Measurements from ENCODE around the gene BTLA. TPM values are rescaled to one million over a fixed set of nuclear protein-coding genes. Genes with fewer than 3 reads are reported as not detected.
A peak's percentile ranks its signal among the peaks of the same experiment; 100 is the strongest.

BTLA gene, protein sequence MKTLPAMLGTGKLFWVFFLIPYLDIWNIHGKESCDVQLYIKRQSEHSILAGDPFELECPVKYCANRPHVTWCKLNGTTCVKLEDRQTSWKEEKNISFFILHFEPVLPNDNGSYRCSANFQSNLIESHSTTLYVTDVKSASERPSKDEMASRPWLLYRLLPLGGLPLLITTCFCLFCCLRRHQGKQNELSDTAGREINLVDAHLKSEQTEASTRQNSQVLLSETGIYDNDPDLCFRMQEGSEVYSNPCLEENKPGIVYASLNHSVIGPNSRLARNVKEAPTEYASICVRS
- under 1 TPM in 3 of 9 donors, not detected in 6; 0.20 to 0.80 (median 0.29) TPM for total RNA-seq
- not detected for polyA plus RNA-seq
- long read RNA-seq, donor 1, result 0 reads
- long read RNA-seq, donor 2, result 0 reads
- long read RNA-seq, donor 3, result 0 reads

DNA sequence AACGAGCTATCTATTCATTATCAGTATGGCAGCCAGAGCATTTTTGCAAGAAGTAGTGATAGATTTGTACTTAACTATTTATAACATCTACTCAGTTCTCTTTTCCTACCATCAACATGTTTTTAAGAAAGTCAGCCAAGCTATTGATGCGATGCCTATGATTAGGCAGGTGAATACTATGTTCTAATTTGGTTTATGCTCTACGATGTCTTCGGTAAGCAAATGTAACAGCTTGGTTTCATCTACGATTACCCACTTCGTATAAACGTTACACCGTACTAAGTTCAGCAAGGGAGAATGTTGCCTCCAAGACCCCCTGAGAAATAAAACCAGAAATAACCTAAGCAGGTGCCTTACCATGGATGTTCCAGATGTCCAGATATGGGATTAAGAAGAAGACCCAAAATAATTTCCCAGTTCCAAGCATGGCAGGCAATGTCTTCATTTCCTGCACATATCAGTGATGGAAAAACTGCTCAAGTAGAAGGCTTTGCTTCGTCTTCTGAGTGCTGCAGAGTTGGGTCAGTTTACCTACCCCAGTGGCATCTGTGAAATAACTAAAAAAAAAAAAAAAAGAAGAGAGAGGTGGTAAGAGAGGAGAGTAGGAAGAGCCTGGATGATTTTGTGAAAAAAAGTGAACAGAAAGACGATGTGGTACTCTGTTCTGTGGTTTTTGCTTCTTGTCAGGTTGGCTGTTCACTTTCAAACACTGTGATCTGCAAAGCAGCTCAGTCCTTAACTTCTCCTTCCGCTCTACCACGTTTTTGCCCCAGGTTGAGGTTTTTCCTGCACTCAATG is at the start of gene BTLA:
BTLA (minus strand) TSS at position 559 of the 798 bp plus-strand sequence; CDS start at position 445, 114 bp downstream.
- Histone ChIP-seq H3K4me1 (peaks cover 0 to 8% (median 0%) of the 10 kb centered on the region in 12 donors), H3K4me3 (peak within 1 kb of the TSS in 1 of 12 donors; percentile 42), H3K36me3 (no peaks in the 10 kb centered on the region), H3K9me3 (peaks cover 0 to 7% (median 0%) of the 10 kb centered on the region in 12 donors), H3K27me3 (no peaks in the 10 kb centered on the region), H3K27ac (peak within 1 kb of the TSS in 1 of 12 donors; percentile 13)
- intact Hi-C loops (cut with DNase I), result no loop called here
- no peak for ATAC-seq
- no peak for DNase-seq
- no peak for TF ChIP-seq POLR2A (IDR thresholded peaks at IDR 0.05)
- TF ChIP-seq, protein P1, sequence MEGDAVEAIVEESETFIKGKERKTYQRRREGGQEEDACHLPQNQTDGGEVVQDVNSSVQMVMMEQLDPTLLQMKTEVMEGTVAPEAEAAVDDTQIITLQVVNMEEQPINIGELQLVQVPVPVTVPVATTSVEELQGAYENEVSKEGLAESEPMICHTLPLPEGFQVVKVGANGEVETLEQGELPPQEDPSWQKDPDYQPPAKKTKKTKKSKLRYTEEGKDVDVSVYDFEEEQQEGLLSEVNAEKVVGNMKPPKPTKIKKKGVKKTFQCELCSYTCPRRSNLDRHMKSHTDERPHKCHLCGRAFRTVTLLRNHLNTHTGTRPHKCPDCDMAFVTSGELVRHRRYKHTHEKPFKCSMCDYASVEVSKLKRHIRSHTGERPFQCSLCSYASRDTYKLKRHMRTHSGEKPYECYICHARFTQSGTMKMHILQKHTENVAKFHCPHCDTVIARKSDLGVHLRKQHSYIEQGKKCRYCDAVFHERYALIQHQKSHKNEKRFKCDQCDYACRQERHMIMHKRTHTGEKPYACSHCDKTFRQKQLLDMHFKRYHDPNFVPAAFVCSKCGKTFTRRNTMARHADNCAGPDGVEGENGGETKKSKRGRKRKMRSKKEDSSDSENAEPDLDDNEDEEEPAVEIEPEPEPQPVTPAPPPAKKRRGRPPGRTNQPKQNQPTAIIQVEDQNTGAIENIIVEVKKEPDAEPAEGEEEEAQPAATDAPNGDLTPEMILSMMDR (IDR thresholded peaks at IDR 0.05), result no peak
- WGBS, 4 donors, result 84 to 90% (median 89%) methylated on average over 12 of the region's 12 CpGs

DNA sequence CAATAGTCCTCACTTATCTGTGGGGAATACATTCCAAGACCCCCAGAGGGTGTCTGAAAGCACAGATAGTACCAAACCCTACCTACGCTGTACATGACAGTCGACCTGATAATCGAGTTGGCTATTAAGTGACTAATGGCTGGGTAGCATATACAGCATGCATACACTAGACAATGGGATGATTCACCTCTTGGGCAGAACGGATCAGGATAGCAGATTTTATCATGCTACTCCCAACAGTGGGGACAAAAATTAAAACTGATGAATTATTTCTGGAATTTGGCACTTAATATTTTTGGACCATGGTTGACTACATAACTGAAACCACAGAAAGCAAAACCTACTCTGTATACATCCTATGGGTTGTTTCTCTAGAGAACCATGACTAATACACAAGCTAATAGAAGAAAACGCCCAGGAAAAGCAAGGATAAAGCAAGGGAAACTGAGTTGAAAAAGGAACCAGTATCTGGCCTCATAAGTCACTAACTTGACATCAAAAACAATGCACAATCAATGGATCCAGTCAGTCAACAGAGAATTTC is 47.0 kb upstream of the BTLA start:
- DNase-seq (no peak), ATAC-seq (no peak)
- no peak overlapping the region for H3K4me3 ChIP-seq
- H3K27me3 ChIP-seq, result no peaks in the 10 kb centered on the region
- intact Hi-C loops (cut with DNase I), result no loop called here
- no peak overlapping the region for H3K27ac ChIP-seq
- 89 to 95% (median 93%) methylated on average over 5 of the region's 5 CpGs for WGBS, 4 donors
- TF ChIP-seq POLR2A (IDR thresholded peaks at IDR 0.05), result no peak
- TF ChIP-seq, protein P1 (IDR thresholded peaks at IDR 0.05), result no peak
- peaks cover 4 to 99% (median 70%) of the 10 kb centered on the region in 9 donors for H3K36me3 ChIP-seq
- H3K9me3 ChIP-seq, result no peaks in the 10 kb centered on the region
- H3K4me1 ChIP-seq, result peaks cover 0 to 14% (median 5%) of the 10 kb centered on the region in 12 donors

DNA sequence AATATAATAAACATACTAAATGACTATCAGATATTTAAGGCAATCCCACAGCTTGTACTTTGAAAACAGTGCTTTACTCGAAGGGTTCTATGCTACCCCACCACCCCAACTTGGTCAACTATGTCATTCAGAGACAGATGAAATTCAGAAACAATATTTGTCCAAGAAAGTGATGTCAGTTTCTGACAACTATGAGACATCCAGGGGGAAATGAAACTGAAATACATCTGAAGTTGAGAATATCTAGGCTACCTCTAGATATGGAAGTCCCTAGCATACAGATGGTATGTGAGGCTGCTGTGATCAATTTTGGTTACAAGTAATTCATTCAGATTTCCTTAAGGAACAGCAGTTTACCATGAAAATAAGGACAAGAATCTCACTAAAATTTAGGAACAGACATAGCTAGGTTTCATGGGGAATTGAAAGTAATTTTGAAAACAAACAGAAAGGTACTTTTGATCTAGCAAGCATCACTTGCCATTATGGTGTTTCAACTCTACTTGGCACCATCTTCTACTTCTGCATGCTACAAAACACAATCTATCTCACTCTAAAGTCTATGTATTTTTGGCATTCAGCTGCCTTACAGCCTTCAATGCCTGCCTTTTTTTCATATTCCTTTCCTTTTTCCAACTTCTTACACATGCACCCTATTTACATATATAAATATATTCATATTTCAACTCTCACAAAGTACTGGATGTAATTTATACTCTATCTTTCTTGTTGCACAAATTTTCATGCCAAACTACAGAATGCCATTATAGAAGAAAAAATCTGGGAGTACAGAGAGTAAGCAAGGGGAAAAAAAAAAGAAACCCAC is 40.8 kb upstream of the BTLA start:
- 98 to 100% (median 100%) methylated on average over 1 of the region's 1 CpG for WGBS, 4 donors
- H3K4me3 ChIP-seq, result no peak overlapping the region
- no peaks in the 10 kb centered on the region for H3K27me3 ChIP-seq
- H3K4me1 ChIP-seq, result peaks cover 0 to 9% (median 0%) of the 10 kb centered on the region in 12 donors
- peaks cover 0 to 95% (median 65%) of the 10 kb centered on the region in 9 donors for H3K36me3 ChIP-seq
- TF ChIP-seq POLR2A (IDR thresholded peaks at IDR 0.05), result no peak
- TF ChIP-seq, protein P1 (IDR thresholded peaks at IDR 0.05), result no peak
- H3K27ac ChIP-seq, result no peak overlapping the region
- intact Hi-C loops (cut with DNase I), result loop anchor here in 4 of 10 donors (10.0 kb wide), 1 partner anchor 425 kb away; no protein-coding TSS in a partner anchor
- DNase-seq (no peak), ATAC-seq (no peak)
- no peaks in the 10 kb centered on the region for H3K9me3 ChIP-seq
